SK-N-SH treated with all-trans-retinoic acid at 6 μM for 48 hours (cell line): ENCODE measurements around the gene RCOR1.

Source experiments
- BACH2 ChIP-seq: fragments of 250-450 bp; sonication (Bioruptor Pico); IDR thresholded peaks from 2 replicates; pipeline ENCODE4 v1.9.0; 2021; ENCODE audit warnings: mild to moderate bottlenecking, borderline replicate concordance
- GLIS3 ChIP-seq: fragments of 250-450 bp; sonication (Bioruptor Pico); IDR thresholded peaks from 2 replicates; pipeline ENCODE4 v1.5.0; 2020; ENCODE audit warnings: mild to moderate bottlenecking, moderate library complexity
- OSR1 ChIP-seq: fragments of 250-450 bp; sonication (Bioruptor Pico); IDR thresholded peaks from 2 replicates; pipeline ENCODE4 v1.8.0; 2022; ENCODE audit warnings: moderate library complexity, mild to moderate bottlenecking, inconsistent platforms
- TCF4 ChIP-seq: fragments of 250-450 bp; sonication (Bioruptor Pico); IDR thresholded peaks from 2 replicates; pipeline ENCODE4 v1.8.0; 2021; ENCODE audit warnings: mild to moderate bottlenecking, moderate library complexity, borderline replicate concordance
- ZFP3 ChIP-seq: fragments of 250-450 bp; sonication (Bioruptor Pico); IDR thresholded peaks from 2 replicates; pipeline ENCODE4 v1.5.0; 2020; ENCODE audit warnings: mild to moderate bottlenecking, moderate library complexity
- ZFP30 ChIP-seq: fragments of 450-650 bp; formaldehyde crosslinking; IDR thresholded peaks from 2 replicates; pipeline ENCODE4 v1.5.0; 2022; ENCODE audit warnings: mild to moderate bottlenecking, moderate library complexity
- ZNF565 ChIP-seq: fragments of 450-650 bp; formaldehyde crosslinking; conservative IDR thresholded peaks from 2 replicates; pipeline ENCODE4 v1.5.0; 2020; ENCODE audit warnings: low read depth, mild to moderate bottlenecking, moderate library complexity
- ZNF70 ChIP-seq: fragments of 450-650 bp; formaldehyde crosslinking; IDR thresholded peaks from 2 replicates; pipeline ENCODE4 v1.5.0; 2020; ENCODE audit warnings: mild to moderate bottlenecking, moderate library complexity
- TF ChIP-seq, protein P1 (sequence below): fragments of 250-450 bp; sonication (Bioruptor Pico); IDR thresholded peaks from 2 replicates; pipeline ENCODE4 v1.8.0; 2020; ENCODE audit warnings: mild to moderate bottlenecking, moderate library complexity, borderline replicate concordance

DNA sequence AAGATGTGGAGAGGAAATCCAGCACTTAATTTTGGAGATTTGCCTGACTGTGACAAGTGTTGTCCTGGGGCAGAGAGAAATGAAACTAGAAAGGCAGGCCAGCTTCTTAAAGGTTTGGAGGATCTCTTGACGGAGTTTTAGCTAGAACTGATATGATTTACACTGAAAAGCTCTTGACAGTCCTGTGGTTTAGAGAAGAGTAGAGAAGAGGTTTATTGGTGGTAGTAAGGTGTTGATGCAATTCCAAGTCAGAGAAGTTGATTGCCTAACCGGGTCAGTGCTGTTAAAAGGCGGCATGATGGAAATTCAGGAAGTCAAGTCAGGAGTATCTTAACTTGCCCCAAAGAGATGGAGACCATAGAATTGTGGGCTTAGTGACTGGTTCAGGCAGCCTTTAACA lies 95.8 kb downstream of the RCOR1 start:
- TF ChIP-seq BACH2 (CRISPR knock-in tag) (no peak), ZFP3 (CRISPR knock-in tag) (no peak), ZNF70 (no peak), ZNF565 (no peak), GLIS3 (CRISPR knock-in tag) (no peak), ZFP30 (CRISPR knock-in tag) (no peak), OSR1 (CRISPR knock-in tag) (no peak), TCF4 (CRISPR knock-in tag) (no peak)
- TF ChIP-seq, protein P1, sequence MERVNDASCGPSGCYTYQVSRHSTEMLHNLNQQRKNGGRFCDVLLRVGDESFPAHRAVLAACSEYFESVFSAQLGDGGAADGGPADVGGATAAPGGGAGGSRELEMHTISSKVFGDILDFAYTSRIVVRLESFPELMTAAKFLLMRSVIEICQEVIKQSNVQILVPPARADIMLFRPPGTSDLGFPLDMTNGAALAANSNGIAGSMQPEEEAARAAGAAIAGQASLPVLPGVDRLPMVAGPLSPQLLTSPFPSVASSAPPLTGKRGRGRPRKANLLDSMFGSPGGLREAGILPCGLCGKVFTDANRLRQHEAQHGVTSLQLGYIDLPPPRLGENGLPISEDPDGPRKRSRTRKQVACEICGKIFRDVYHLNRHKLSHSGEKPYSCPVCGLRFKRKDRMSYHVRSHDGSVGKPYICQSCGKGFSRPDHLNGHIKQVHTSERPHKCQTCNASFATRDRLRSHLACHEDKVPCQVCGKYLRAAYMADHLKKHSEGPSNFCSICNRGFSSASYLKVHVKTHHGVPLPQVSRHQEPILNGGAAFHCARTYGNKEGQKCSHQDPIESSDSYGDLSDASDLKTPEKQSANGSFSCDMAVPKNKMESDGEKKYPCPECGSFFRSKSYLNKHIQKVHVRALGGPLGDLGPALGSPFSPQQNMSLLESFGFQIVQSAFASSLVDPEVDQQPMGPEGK, result no peak
